HepG2 (cell line): Measurements from ENCODE around the gene ZNF175.

Source experiments
- HNF4A ChIP-seq: sonication (generic); formaldehyde crosslinking; IDR thresholded peaks from 2 replicates; pipeline ENCODE4 v1.4.0; 2020; ENCODE audit warnings: missing genetic modification reagents
- NR2F6 ChIP-seq, 2 experiments: IDR thresholded peaks; 2 replicates each; pipeline ENCODE4 v1.6.1; 2016; ENCODE audit warnings: antibody characterized with exemption in 1 of 2, mild to moderate bottlenecking in 1 of 2
- PCBP1 ChIP-seq: fragments of 200-400 bp; formaldehyde crosslinking; IDR thresholded peaks from 2 replicates; pipeline ENCODE4 v1.6.1; 2017; ENCODE audit warnings: mild to moderate bottlenecking, low read depth, low read length, borderline replicate concordance
- SRF ChIP-seq: IDR thresholded peaks from 2 replicates; pipeline ENCODE4 v1.6.1; 2011; ENCODE audit warnings: mild to moderate bottlenecking, low read depth, low read length, moderate library complexity
- STAG1 ChIP-seq: sonication (generic); formaldehyde crosslinking; IDR thresholded peaks from 2 replicates; pipeline ENCODE4 v1.4.0; 2020; ENCODE audit warnings: missing genetic modification reagents
- YY1 ChIP-seq: IDR thresholded peaks from 2 replicates; pipeline ENCODE4 v1.6.1; 2011; ENCODE audit warnings: low read length, low read depth, moderate library complexity, mild to moderate bottlenecking; ENCODE audit not compliant: insufficient read depth, insufficient replicate concordance
- ZNF251 ChIP-seq: sonication (generic); formaldehyde crosslinking; IDR thresholded peaks from 2 replicates; pipeline ENCODE4 v1.9.0; 2021; ENCODE audit warnings: mild to moderate bottlenecking, missing genetic modification reagents
- ZNF354B ChIP-seq: sonication (generic); formaldehyde crosslinking; IDR thresholded peaks from 2 replicates; pipeline ENCODE4 v1.8.0; 2022; ENCODE audit warnings: mild to moderate bottlenecking, missing genetic modification reagents
- TF ChIP-seq, protein P1 (sequence below), 2 experiments: sonication (generic) in 1 of 2; formaldehyde crosslinking in 1 of 2; IDR thresholded peaks; 2 replicates each; pipeline versions ENCODE4 v1.5.1 to v1.6.1; 2011 to 2020; ENCODE audit warnings: borderline replicate concordance in 1 of 2, low read depth in 1 of 2, low read length in 1 of 2, mild to moderate bottlenecking in 1 of 2, missing genetic modification reagents in 1 of 2, moderate library complexity in 1 of 2
- TF ChIP-seq, protein P2 (sequence below): sonication (generic); formaldehyde crosslinking; IDR thresholded peaks from 2 replicates; pipeline ENCODE4 v1.9.0; 2022; ENCODE audit warnings: low read depth, missing genetic modification reagents
- TF ChIP-seq, protein P3 (sequence below), 2 experiments: fragments of 450-650 bp in 1 of 2; sonication (generic) in 1 of 2; formaldehyde crosslinking in 1 of 2; IDR thresholded peaks; 2 replicates each; pipeline versions ENCODE4 v1.6.1 to v1.8.0; 2016 to 2022; ENCODE audit warnings: antibody characterized with exemption in 1 of 2, mild to moderate bottlenecking in 1 of 2, missing genetic modification reagents in 1 of 2
- TF ChIP-seq, protein P4 (sequence below): sonication (generic); formaldehyde crosslinking; conservative IDR thresholded peaks from 2 replicates; pipeline ENCODE4 v1.4.0; 2020; ENCODE audit warnings: missing genetic modification reagents
- TF ChIP-seq, protein P5 (sequence below), 2 experiments: fragments of 450-650 bp in 1 of 2; sonication (generic) in 1 of 2; formaldehyde crosslinking; IDR thresholded peaks; 2 replicates each; pipeline versions ENCODE4 v1.5.0 to v1.8.0; 2020 to 2022; ENCODE audit warnings: mild to moderate bottlenecking in 1 of 2, missing genetic modification reagents in 1 of 2

DNA sequence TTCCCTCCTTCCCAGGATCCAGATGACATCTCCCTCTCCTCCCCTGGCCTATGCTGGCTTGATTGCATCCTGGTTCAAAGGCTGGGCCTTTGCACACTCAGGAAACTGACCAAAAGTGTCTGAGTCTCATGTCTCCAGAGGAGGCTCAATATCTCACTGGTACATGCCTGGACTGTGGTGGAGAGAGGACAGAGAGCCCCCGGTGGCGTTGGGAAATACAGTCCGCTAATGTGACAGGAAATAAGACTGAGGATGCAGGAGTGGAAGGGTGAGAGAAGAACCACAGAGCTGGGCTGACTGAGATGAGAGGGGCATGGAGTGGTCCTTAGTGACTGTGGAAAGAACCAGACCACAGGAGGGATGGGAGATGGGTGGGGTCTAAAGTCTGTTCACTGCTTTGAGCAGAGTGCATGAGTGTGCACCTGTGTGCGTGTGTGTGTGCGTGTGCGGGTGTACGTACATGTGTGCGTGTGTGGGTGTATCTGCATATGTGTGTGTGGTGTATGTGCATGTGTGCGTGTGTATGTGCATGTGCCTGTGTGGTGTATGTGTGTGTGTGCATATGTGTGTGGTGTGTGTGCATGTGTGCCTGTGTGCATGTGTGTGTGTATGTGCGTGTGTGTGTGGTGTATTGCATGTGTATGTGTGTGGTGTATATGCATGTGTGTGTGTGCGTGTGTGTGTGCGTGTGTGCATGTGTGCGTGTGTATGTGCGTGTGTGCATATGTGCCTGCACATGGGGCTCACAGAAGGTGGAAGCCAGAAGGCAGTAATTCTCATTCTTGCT lies 57.3 kb downstream of the ZNF175 start:
- TF ChIP-seq, protein P1, sequence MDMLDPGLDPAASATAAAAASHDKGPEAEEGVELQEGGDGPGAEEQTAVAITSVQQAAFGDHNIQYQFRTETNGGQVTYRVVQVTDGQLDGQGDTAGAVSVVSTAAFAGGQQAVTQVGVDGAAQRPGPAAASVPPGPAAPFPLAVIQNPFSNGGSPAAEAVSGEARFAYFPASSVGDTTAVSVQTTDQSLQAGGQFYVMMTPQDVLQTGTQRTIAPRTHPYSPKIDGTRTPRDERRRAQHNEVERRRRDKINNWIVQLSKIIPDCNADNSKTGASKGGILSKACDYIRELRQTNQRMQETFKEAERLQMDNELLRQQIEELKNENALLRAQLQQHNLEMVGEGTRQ (IDR thresholded peaks at IDR 0.05; ENCODE audit: low read depth, low read length): no peak
- TF ChIP-seq, protein P1 (CRISPR knock-in tag; IDR thresholded peaks at IDR 0.05; ENCODE audit: borderline replicate concordance): no peak
- no peak for TF ChIP-seq HNF4A (CRISPR knock-in tag)
- TF ChIP-seq YY1: no peak
- no peak for TF ChIP-seq ZNF251 (CRISPR knock-in tag)
- TF ChIP-seq PCBP1: no peak
- TF ChIP-seq, protein P2, sequence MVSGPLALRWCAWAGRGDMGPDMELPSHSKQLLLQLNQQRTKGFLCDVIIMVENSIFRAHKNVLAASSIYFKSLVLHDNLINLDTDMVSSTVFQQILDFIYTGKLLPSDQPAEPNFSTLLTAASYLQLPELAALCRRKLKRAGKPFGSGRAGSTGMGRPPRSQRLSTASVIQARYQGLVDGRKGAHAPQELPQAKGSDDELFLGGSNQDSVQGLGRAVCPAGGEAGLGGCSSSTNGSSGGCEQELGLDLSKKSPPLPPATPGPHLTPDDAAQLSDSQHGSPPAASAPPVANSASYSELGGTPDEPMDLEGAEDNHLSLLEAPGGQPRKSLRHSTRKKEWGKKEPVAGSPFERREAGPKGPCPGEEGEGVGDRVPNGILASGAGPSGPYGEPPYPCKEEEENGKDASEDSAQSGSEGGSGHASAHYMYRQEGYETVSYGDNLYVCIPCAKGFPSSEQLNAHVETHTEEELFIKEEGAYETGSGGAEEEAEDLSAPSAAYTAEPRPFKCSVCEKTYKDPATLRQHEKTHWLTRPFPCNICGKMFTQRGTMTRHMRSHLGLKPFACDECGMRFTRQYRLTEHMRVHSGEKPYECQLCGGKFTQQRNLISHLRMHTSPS (CRISPR knock-in tag): no peak
- no peak for TF ChIP-seq ZNF354B (CRISPR knock-in tag)
- TF ChIP-seq, protein P3, sequence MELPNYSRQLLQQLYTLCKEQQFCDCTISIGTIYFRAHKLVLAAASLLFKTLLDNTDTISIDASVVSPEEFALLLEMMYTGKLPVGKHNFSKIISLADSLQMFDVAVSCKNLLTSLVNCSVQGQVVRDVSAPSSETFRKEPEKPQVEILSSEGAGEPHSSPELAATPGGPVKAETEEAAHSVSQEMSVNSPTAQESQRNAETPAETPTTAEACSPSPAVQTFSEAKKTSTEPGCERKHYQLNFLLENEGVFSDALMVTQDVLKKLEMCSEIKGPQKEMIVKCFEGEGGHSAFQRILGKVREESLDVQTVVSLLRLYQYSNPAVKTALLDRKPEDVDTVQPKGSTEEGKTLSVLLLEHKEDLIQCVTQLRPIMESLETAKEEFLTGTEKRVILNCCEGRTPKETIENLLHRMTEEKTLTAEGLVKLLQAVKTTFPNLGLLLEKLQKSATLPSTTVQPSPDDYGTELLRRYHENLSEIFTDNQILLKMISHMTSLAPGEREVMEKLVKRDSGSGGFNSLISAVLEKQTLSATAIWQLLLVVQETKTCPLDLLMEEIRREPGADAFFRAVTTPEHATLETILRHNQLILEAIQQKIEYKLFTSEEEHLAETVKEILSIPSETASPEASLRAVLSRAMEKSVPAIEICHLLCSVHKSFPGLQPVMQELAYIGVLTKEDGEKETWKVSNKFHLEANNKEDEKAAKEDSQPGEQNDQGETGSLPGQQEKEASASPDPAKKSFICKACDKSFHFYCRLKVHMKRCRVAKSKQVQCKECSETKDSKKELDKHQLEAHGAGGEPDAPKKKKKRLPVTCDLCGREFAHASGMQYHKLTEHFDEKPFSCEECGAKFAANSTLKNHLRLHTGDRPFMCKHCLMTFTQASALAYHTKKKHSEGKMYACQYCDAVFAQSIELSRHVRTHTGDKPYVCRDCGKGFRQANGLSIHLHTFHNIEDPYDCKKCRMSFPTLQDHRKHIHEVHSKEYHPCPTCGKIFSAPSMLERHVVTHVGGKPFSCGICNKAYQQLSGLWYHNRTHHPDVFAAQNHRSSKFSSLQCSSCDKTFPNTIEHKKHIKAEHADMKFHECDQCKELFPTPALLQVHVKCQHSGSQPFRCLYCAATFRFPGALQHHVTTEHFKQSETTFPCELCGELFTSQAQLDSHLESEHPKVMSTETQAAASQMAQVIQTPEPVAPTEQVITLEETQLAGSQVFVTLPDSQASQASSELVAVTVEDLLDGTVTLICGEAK (IDR thresholded peaks at IDR 0.05): no peak
- TF ChIP-seq, protein P3 (CRISPR knock-in tag; IDR thresholded peaks at IDR 0.05): no peak
- TF ChIP-seq, protein P4, sequence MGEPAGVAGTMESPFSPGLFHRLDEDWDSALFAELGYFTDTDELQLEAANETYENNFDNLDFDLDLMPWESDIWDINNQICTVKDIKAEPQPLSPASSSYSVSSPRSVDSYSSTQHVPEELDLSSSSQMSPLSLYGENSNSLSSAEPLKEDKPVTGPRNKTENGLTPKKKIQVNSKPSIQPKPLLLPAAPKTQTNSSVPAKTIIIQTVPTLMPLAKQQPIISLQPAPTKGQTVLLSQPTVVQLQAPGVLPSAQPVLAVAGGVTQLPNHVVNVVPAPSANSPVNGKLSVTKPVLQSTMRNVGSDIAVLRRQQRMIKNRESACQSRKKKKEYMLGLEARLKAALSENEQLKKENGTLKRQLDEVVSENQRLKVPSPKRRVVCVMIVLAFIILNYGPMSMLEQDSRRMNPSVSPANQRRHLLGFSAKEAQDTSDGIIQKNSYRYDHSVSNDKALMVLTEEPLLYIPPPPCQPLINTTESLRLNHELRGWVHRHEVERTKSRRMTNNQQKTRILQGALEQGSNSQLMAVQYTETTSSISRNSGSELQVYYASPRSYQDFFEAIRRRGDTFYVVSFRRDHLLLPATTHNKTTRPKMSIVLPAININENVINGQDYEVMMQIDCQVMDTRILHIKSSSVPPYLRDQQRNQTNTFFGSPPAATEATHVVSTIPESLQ (CRISPR knock-in tag): no peak
- TF ChIP-seq, protein P5, sequence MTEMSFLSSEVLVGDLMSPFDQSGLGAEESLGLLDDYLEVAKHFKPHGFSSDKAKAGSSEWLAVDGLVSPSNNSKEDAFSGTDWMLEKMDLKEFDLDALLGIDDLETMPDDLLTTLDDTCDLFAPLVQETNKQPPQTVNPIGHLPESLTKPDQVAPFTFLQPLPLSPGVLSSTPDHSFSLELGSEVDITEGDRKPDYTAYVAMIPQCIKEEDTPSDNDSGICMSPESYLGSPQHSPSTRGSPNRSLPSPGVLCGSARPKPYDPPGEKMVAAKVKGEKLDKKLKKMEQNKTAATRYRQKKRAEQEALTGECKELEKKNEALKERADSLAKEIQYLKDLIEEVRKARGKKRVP (CRISPR knock-in tag; IDR thresholded peaks at IDR 0.05): no peak
- TF ChIP-seq NR2F6 (IDR thresholded peaks at IDR 0.05): no peak
- no peak for TF ChIP-seq NR2F6 (CRISPR knock-in tag; IDR thresholded peaks at IDR 0.05)
- no peak for TF ChIP-seq STAG1 (CRISPR knock-in tag)
- no peak for TF ChIP-seq SRF
